SIG-M5 treated with dmso at 0.1 percent for 504 hours (cell line): Measurements from ENCODE around the gene TPCN1.

Experiments used
- DNase-seq: peaks from one replicate; lab custom pipeline; 2025; ENCODE audit not compliant: unreplicated experiment; lab: John Stamatoyannopoulos, UW

TPCN1 gene

DNA sequence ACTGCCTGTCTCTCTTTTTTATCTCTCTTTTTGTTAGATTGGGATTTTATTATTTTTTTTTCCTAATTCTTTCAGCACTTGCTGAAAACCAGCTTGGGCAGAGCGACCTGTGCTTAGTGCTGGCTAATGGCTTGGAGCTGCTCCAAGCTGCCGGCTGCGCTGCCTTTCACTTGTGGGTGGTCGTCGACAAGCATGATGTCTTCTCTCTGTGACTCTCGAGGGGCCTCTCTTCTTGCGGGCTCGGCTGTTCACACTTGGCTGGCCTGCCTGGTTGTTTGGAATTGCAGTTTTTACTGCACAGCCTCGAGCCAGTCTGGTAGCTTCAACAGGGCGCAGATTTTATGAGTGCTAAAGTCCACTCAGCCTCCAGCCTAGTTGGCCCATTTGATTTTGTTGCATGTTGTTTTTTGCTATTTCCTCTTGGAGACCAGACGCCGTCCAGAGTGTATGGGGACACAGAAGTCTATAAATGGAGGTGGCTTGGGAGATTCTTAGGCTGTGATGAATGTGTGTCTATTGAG lies 18.6 kb downstream of the TPCN1 start:
- no peak for DNase-seq

DNA sequence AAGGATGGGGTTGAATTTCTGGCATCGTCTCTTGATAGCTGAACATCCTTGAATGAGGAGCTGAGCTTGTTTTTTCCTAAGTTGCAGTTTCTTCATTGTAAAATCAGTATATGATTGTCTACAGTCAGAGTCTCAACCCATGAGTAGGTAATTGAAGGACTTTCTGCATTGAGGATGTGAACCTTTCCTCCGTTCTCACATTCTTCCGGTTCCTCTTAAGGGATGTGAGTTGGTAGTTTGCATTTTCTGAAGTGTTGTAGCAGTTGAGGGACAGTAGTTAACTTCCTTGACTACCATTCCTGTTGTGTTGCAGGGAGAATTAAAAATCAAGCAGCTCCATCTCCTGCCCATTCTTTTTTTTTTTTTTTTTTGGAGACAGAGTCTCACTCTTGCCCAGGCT lies 19.1 kb downstream of the TPCN1 start:
- DNase-seq, result no peak

DNA sequence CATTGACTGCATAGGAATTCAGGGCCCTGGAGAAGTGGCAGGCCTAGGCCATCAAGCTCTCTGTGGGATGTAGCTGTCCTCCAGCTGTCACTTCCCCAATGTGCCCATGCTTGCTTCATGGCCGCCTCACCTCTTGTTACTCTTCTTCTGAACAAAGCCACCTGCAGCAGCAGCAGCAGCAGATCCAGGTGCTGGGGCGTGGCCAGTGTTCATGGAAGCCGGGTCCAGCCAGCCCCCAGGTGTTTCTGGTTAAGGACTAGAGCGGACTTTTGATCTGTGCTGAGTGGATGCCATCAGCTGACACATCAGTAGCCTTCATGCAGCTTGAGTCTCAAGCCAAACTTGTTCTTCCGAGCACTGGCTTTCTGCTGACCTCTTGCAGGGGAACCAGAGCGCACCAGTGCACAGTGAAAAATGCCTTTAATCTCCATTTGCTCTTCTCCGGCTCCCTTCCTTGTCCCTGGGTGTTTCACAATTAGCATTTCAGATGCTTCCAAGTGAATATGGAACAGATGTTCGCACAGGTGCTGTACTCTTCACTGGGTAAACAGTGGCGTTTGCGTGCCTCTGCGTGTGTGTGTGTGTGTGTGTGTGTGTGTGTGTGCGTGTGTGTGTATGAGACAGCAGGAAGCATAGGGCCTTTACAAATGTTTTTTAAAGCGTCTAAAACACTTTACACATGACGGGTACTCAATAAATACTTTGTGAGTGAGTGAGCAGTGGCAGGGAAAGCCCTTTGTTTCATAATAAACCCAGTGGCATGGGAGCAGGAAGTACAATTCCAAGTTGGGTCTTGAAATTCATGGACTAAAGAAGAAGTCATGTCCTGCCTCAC lies 20.1 kb downstream of the TPCN1 start:
- DNase-seq, result no peak

- DNase-seq, result no peak
These were observed 20.8 kb downstream of the TPCN1 start for GRCh38 chr12:113242026-113242418.

GRCh38 chr12:113242560-113242959 lies 21.3 kb downstream of the TPCN1 start:
- no peak for DNase-seq

DNA sequence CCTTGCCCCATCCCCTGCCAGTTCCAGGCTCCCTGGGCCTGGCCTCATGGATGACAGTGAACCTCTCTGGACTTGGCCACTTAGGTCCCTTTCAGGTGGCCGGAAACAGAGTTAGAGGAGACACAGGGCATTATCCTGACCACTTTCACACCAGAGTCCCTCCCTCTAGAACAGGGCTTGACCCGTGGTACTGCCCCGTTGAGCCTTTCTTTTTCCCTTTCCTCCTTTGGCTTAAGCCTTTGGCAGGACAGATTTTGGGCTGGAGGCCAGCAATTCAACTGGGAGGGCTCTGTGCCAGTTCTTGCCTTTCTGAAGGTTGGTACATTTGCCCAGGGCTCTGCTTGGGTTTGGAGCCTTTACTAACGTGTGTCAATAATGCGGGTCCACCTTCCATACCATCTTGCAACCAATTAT lies 22.8 kb downstream of the TPCN1 start:
- no peak for DNase-seq

DNA sequence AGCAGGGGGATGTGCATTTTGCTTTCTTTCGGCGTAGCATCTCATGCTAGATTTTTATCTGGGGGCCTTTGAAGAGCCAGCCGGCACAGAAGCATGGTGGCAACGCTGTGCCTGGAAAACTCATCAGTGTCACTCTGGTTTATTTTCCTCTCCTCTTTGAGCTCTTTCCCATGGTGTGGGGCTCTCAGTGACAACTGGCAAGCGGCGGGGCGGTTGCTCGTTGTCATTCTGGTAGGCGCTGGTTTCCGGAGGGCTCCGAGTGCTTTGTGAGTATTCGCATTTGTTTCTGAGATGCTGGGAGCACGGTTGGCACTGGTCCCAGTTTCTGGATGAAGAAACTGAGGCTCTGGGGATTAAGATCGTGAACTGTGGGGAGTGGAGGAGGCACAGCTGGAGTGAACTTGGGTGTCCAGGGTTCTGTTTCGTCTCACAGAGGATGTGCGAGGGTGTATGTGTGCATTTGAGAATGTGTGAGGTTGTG lies 23.3 kb downstream of the TPCN1 start:
- DNase-seq, result no peak

- DNase-seq, result peak; percentile 75
These were observed 24.6 kb downstream of the TPCN1 start for GRCh38 chr12:113245695-113246477.

DNA sequence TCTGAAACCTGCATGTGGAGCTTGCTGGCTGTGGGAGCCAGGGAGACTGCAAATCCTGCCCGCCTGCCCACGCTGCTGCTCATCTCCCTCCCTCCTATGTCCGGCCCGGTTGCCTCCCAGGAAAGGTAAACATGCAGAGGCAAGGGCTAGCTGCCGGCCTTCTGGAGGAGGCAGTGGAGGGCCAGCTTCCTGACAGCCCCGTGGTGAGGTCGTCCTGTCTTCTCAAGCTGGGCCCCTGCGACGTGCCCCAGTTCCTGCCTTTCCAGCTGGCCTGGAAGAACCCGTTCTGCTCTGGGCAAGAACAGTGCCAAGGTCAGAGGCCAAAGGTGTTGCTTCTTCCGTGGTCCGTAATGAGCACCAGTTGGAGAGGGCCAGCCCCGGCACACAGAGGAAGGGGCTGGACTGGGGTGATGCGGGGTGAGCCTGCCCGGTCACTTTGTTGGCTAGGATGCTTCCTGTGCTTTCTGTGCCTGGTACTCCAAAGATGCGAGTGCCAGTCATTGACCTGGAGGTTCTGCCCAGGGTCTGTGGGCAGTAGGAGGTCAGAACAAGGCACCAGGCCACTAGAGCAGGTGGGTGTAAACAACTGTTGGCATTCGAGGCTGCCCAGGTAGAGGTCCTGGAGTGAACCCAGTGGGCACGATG lies 25.3 kb downstream of the TPCN1 start:
- DNase-seq, result peak; percentile 40

- DNase-seq, result peak; percentile 57
These were observed 26.1 kb downstream of the TPCN1 start for GRCh38 chr12:113247123-113248050.

DNA sequence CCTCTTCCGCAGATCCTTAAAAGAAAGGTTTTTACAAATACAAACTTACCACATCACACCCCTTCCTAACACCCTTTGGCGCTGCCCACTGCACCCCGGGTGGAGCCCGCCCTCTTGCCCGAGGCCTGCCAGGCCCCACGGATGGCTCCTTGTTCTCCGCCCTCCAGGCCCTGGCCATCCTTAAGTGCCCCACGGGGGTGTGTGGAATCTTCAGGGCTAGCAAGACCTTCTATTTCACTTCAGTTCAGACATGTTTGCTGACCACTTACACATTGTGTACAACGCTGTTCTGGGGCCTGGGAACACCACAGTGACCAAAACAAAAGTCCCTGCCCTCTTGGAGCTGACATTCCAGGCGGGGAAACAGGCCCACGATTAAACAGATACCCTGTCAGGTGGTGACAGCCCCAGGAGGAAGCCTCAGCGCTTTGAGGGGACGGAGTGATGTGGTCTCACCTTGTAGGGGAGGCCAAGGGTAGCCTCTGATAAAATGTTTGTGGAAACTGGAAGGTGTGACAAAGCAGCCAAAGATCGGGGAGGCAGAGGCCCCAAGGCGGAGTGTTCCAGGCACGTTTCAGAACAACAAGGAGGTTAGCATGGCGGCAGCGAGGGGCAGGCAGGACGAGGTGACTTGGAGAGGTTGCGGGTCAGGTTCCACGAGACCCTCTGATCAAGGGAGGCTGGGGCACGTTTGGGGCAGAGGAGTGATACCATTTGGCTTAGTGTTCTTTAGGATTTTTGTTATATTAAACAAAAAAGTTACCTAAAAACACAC lies 27.0 kb downstream of the TPCN1 start:
- no peak for DNase-seq

GRCh38 chr12:113248842-113249435 lies 27.7 kb downstream of the TPCN1 start:
- no peak for DNase-seq

- DNase-seq, result no peak
These were observed 28.3 kb downstream of the TPCN1 start for GRCh38 chr12:113249546-113249945.

- no peak for DNase-seq
These were observed 28.8 kb downstream of the TPCN1 start for GRCh38 chr12:113250045-113250444.

DNA sequence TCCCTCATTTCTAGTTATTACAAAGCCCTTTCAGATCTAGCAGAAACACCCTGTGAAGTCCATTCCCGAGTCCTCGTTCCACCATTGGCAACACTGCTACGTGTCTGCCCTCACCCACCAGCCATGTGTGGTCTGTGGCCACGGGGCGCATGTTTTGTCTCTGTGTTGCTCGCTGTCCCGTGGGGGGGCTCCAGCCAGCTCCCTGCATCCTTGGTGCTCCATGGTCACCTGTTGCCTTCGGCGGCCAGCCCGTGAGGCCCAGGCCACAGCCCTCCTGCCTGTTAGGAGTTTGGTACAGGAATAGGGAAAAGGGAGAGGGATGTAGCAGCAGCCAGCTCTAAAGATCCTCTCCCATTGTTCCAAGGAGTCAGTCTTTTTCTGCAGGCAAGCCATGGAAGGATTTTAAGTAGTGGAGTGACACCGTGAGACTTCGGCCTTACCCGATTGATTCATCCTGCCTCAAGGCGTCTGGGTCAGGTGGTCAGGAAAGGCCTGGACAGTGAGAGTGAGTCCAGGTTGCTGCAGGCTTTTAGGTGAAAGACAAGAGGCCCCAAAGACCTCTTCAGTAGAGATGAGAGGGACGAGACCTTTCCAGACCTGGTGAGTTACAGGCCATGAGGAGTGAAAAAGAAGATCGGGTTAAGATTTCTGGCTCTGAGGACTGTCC lies 30.3 kb downstream of the TPCN1 start:
- DNase-seq, result no peak

DNA sequence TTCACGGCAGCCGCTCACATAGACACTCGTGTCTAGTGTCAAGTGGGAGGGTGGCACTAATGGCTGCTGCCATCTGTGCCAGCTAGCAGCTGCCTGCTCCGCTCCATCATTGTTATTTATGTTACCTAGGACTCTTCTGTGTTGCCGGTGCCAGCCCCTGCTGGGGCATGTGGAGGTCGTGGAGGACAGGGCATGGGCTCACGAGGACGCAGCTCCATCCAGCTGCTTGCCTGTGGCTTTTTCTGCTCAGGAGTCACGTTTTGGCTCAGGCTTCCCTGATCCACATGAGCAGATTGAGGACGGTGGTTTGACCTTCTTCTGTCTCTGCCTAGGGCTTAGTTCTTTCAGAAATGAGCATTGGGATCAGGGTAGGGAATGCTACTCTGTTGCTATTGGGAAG lies 31.2 kb downstream of the TPCN1 start:
- no peak for DNase-seq

- DNase-seq, result no peak
These were observed 32.4 kb downstream of the TPCN1 start for GRCh38 chr12:113253532-113254285.

DNA sequence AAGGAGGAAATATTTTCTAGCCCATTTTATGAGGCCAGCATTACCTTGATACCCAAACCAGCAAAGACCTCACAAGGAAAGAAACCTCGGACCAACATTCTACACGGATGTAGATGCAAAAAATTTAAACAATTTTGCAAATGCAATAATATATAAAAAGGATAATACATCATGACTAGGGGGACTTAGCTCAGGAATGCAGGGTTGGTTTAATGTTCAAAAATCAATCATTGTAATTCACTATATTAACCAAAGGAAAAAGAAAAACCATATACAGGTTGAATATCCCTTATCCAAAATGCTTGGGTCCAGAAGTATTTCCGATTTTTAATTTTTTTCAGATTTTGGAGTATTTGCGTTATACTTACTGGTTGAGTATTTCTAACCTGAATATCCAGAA lies 33.0 kb downstream of the TPCN1 start:
- DNase-seq, result no peak
